GM12872 (cell line): ENCODE data around the gene APEH.

ENCODE experiments used
- TF ChIP-seq, protein P1 (sequence below): IDR thresholded peaks from 3 replicates; pipeline ENCODE4 v1.5.1; 2011; ENCODE audit warnings: low read depth, mild to moderate bottlenecking, low read length, moderate library complexity; ENCODE audit not compliant: insufficient read depth

The APEH gene

DNA sequence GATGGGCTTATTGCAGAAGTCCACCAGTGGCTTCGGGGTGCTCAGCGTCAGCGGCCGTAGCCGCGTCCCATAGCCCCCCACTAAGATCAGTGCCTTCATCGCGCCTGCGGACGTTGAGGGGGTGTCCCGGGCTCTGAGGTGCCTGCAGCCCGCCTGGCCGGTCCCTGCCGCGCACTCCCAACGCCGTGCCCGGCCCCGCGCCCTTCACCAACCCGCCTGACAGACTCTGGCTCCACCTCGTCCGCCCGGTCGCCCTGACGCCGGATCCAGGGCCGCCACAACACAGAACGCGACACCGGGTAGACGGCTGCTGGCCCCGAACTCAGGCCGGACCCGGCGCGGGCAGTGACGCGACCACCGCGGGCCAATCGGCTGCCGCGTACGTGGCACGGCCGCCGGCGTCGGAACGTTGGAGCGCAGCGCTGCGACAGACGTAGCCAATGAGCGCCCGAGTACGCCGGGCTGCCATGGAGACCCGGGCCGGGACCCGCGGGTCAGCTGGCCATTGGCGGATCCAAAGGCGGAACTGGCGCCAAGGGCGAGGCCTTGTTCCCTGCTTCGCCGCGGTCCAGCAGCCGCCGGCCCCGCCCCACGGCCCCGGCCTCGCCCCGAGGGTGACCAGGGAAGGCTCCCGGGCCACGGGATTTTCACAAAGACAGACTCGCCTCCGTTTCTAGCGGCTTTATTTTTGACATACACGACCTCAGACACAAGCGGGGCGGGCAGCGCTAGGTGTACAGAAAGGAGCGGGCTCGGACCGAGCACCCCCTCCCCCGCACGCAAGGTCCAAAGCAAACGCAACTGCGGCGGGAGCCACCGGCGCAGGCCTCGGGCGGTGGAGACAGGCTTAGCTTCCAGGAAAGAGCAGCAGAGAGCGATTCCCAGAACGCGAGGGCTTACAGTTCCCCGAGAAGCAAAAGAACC lies 49.7 kb downstream of the APEH start, which contains the start of gene GMPPB:
TSS of gene GMPPB (minus strand) at position 324 of the 924 bp plus-strand sequence. CDS start at position 99, 225 bp downstream.
- TF ChIP-seq, protein P1, sequence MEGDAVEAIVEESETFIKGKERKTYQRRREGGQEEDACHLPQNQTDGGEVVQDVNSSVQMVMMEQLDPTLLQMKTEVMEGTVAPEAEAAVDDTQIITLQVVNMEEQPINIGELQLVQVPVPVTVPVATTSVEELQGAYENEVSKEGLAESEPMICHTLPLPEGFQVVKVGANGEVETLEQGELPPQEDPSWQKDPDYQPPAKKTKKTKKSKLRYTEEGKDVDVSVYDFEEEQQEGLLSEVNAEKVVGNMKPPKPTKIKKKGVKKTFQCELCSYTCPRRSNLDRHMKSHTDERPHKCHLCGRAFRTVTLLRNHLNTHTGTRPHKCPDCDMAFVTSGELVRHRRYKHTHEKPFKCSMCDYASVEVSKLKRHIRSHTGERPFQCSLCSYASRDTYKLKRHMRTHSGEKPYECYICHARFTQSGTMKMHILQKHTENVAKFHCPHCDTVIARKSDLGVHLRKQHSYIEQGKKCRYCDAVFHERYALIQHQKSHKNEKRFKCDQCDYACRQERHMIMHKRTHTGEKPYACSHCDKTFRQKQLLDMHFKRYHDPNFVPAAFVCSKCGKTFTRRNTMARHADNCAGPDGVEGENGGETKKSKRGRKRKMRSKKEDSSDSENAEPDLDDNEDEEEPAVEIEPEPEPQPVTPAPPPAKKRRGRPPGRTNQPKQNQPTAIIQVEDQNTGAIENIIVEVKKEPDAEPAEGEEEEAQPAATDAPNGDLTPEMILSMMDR, result no peak

DNA sequence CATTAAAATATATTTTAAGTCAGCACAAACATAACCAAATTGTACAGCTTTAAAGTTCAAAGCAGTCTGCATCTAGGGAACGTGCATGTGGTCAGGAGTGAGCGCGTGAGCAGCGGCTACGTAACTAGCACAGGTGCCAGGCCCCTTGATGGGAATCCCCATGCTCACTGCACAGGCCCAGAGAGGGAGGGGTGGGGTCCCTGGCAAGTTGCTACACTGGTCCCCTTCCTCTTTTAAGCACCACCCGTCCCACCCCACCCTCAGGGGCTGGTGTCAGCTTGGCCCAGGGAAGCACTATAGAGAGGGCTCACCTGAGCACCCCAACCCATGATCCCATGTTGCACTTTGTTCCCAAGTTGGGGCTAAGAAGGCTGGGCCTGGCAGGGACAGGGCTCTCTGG lies 50.4 kb downstream of the APEH start:
- TF ChIP-seq, protein P1, result no peak

DNA sequence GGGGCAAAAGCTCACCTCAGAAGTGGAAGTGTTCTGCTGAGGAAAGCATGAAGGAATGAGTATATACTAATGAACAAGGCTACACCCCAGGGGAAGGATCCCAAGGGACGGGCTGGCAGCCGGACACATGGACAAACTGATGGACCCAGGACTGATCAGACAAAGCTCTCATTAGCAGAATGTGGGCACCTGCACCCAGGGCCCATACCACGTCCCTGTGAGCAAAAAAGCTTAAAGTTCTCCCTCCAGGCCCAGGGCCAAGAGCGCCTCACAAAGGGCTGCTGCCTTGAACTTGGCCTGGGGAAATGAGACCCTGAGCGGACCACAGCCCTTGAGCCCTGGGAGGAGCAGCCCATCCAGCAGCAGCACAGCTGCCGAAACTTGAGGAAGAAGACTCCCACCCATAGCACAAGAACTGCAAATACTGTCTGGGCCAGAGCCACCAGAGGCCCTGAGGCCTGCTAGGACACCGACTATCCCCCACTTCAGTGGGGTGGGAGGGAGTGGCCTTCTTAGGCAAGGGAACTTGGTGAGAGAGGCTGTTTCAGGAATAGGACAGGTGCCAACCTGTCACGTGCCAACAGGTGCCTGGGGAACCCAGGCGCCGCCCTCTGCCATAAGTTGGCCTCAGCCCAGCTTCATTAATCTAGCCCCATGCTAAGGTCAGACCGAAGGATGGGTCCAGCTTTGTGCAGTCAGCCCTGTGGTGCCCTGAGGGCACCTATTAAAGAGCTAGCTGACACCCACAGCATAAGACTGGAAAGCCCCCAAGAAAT lies 51.9 kb downstream of the APEH start:
- TF ChIP-seq, protein P1, result no peak

DNA sequence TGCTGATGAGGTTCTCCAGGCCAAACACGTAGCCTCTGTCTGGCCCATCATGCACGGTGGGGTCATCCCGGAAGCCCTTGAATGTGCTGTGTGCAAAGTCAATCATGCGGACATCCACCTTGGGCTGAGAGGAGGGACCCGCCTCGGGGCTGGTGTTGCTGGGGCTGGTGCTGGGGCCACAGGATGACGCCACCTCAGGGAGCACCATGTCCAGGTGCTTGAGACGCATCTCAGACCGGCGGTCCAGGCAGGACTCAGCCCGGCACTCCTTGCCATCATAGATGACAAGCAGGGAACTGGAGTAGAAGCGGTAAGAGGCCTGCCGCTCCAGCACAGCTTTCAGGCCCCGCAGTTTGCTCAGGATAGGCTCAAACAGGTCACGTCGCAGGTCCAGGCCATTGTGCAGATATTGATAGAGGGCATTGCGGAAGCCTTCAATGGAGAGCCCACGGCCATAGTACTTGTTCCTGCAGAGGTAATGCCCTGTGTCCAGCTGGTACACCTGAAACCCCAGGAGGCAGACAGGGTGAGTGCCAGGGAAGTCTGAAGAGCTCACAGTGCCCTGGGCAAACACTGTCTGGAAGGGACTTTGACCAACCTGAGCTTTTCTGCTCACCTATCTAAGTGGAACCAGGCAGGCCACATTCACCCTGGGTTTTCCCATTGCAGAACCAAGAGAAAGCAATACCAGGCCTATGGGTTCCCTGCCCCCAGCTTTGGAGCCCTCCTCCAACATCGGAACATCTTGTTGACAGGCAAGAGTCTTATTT lies 53.2 kb downstream of the APEH start:
- TF ChIP-seq, protein P1, result no peak

DNA sequence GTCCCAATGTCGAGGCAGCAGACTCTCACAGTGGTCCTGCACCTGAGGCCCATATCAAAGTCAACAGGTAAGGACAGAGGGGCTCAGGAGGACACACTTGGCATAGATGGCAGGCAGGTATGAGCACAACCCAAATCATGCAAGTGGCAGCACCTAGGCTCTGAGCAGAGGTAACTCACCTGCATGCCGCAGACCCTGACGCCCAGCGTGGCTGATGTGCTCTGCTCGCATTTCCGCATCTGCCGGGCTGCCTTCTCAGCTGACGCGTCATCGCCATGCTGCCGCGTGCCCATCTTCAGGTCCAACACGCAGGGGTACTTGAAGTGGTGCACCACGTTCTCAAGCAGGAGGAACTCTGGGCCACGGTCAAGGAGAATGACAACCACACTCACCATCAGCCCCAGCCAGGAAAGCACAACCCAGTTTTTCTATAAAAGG lies 53.8 kb downstream of the APEH start:
- TF ChIP-seq, protein P1, result no peak

DNA sequence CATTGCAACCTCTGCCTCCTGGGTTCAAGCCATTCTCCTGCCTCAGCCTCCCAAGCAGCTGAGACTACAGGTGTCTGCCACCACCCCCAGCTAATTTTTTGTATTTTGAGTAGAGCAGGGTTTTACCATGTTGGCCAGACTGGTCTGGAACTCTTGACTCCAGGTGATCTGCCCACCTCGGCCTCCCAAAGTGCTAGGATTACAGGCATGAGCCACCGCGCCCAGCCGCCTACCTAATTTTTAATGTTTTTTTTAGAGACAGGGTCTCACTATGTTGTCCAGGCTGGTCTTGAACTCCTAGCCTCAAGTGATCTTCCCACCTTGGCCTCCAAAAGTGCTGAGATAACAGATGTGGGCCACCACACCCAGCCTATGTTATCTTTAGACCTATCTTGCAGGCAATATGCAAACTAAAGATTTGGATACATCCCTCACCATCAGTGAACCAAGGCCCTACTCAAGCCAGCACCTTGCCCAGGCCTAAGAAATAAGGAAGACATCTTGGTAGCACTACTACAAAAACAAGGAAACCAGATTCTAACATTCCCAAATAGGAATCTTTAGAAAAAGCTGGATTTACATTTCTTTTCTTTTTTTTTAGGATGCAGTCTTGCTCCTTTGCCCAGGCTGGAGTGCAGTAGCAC lies 55.9 kb downstream of the APEH start:
- TF ChIP-seq, protein P1, result no peak
